Spleen (tissue), 7 donors: ENCODE results near the gene CA5A.
"Not testable (repeated sequence)": the region's sequence is repeated elsewhere in the genome, so short reads cannot be mapped to it uniquely, and the experiment has no call there.

Experiments used
- POLR2A ChIP-seq, 3 donors: fragments of 450-650 bp; IDR thresholded peaks; one replicate each; pipeline ENCODE4 v1.5.1; 2017; ENCODE audit warnings: antibody characterized with exemption in 3 of 3, mild to moderate bottlenecking in 1 of 3
- TF ChIP-seq, protein P1 (sequence below), 11 experiments: fragments of 200-600 bp in 7 of 11; fragments of 450-650 bp in 4 of 11; sonication (generic) in 4 of 11; IDR thresholded peaks in 8 of 11; conservative IDR thresholded peaks in 3 of 11; 1 replicate in 7 of 11; 2 replicates in 4 of 11; pipeline versions ENCODE4 v1.4.0 to v1.8.0; 2016 to 2021; ENCODE audit warnings: antibody characterized with exemption in 11 of 11, inconsistent platforms in 4 of 11, mild to moderate bottlenecking in 1 of 11
- donor health status: DM: no; HTN: no; CAD: no; lungs with moderate emphysema.
- donor health status: DM: no; HTN: no; CAD: no.
- donor health status: DM: no; HTN: no; CAD: no.

DNA sequence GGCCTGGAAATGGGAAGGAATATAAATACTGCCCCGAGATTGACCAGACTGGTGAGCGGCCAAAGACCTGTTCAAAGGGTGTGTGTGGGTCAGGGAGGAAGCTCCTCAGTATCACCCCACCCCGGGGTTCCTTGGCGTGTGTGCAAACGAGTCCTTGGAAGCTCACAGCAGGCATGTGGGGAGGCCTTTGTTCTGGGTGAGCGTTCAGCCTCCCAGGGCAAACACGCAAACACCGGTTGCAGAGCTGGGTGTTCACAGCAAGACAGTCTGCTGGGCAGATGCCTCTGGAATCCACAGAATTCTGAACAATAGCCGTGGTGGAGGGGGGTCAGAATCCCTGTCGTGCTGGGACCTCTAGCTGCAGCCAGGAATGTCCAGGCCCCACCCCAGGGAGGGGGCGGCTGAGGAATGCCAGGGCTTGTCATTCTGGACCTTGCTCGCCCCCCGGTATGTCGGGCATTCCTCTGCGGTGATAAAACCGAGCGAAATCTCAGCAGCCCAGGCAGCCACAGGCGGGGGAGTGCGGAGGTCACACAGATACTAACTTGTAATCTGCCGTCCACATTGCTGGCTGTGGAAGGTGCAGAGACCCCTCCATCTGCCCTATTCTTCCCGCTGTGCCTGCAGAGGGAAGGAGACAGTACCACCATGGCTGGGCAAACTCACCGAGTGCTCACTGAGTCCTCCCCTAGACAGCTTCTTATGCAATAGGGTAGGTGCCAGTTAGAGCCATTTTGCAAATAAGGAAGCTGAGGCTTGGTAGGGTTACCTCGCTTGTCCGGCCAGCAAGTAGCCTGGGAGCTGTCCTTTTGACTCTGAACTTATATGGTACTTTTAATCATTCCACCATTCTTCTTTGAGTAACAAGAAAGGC, 65.7 kb downstream of the CA5A start:
- TF ChIP-seq POLR2A (IDR thresholded peaks at IDR 0.05): not testable (repeated sequence)
- TF ChIP-seq, protein P1, sequence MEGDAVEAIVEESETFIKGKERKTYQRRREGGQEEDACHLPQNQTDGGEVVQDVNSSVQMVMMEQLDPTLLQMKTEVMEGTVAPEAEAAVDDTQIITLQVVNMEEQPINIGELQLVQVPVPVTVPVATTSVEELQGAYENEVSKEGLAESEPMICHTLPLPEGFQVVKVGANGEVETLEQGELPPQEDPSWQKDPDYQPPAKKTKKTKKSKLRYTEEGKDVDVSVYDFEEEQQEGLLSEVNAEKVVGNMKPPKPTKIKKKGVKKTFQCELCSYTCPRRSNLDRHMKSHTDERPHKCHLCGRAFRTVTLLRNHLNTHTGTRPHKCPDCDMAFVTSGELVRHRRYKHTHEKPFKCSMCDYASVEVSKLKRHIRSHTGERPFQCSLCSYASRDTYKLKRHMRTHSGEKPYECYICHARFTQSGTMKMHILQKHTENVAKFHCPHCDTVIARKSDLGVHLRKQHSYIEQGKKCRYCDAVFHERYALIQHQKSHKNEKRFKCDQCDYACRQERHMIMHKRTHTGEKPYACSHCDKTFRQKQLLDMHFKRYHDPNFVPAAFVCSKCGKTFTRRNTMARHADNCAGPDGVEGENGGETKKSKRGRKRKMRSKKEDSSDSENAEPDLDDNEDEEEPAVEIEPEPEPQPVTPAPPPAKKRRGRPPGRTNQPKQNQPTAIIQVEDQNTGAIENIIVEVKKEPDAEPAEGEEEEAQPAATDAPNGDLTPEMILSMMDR (IDR thresholded peaks at IDR 0.05 in 8 of 11, conservative IDR thresholded peaks at IDR 0.05 in 3 of 11): not testable (repeated sequence)
